HG02870 (cell line): Measurements from ENCODE around the gene NCMAP.
"Not testable (repeated sequence)": the region's sequence is repeated elsewhere in the genome, so short reads cannot be mapped to it uniquely, and the experiment has no call there.

ENCODE experiments used
- ATAC-seq: cut with Tn5 transposase; IDR thresholded peaks from one replicate; pipeline ENCODE4 v1.9.1; 2021; ENCODE audit warnings: mild to moderate bottlenecking, moderate library complexity; ENCODE audit not compliant: unreplicated experiment

The NCMAP gene

GRCh38 chr1:24555591-24556413 lies at the start of gene NCMAP:
TSS of gene NCMAP (plus strand) at chr1:24556087. CDS start at chr1:24595431, 39,344 bp downstream.
- no peak for ATAC-seq

- no peak for ATAC-seq
These were observed 49.1 kb upstream of the NCMAP start for GRCh38 chr1:24506691-24507381.

- ATAC-seq = no peak
These were observed 48.5 kb upstream of the NCMAP start for GRCh38 chr1:24507405-24507804.

GRCh38 chr1:24508911-24509310 lies 47.0 kb upstream of the NCMAP start:
- ATAC-seq = no peak

GRCh38 chr1:24513706-24514105 lies 42.2 kb upstream of the NCMAP start:
- ATAC-seq = no peak

- no peak for ATAC-seq
These were observed 40.9 kb upstream of the NCMAP start for GRCh38 chr1:24514946-24515345.

- not testable (repeated sequence) for ATAC-seq
These were observed 40.1 kb upstream of the NCMAP start for GRCh38 chr1:24515671-24516209.

GRCh38 chr1:24516506-24516905 lies 39.4 kb upstream of the NCMAP start:
- no peak for ATAC-seq

GRCh38 chr1:24517898-24518297 lies 38.0 kb upstream of the NCMAP start:
- no peak for ATAC-seq

- not testable (repeated sequence) for ATAC-seq
These were observed 35.6 kb upstream of the NCMAP start for GRCh38 chr1:24520282-24520681.

GRCh38 chr1:24525606-24526005 lies 30.3 kb upstream of the NCMAP start:
- no peak for ATAC-seq

GRCh38 chr1:24526045-24526444 lies 29.8 kb upstream of the NCMAP start:
- no peak for ATAC-seq

- ATAC-seq = no peak
These were observed 28.8 kb upstream of the NCMAP start for GRCh38 chr1:24526940-24527542.

GRCh38 chr1:24528744-24529143 lies 27.1 kb upstream of the NCMAP start:
- no peak for ATAC-seq

GRCh38 chr1:24529292-24529691 lies 26.6 kb upstream of the NCMAP start:
- ATAC-seq = not testable (repeated sequence)

- ATAC-seq = no peak
These were observed 20.9 kb upstream of the NCMAP start for GRCh38 chr1:24535021-24535424.

- ATAC-seq = no peak
These were observed 20.1 kb upstream of the NCMAP start for GRCh38 chr1:24535778-24536177.

GRCh38 chr1:24536391-24536840 lies 19.5 kb upstream of the NCMAP start:
- peak; percentile 59 for ATAC-seq

GRCh38 chr1:24540051-24540905 lies 15.6 kb upstream of the NCMAP start:
- ATAC-seq = no peak

- no peak for ATAC-seq
These were observed 14.8 kb upstream of the NCMAP start for GRCh38 chr1:24540906-24541710.
